Ramos (cell line): Measurements from ENCODE around the gene IKZF4.
"Not testable (repeated sequence)": the region's sequence is repeated elsewhere in the genome, so short reads cannot be mapped to it uniquely, and the experiment has no call there.

ENCODE experiments used
- in situ Hi-C: fragments of 300-500 bp; cut with MboI; formaldehyde crosslinking; loops from one replicate; pipeline ENCODE4 v1.14.3; 2022; ENCODE audit warnings: low sequenced_read_pairs; ENCODE audit not compliant: unreplicated experiment

The IKZF4 gene

GRCh38 chr12:56020423-56021184 lies at the start of gene IKZF4:
Gene IKZF4, plus strand, starts transcription at chr12:56021043. Its CDS starts 451 bp downstream, at chr12:56021494.
- in situ Hi-C loops = no loop called here

GRCh38 chr12:55972042-55972441 lies 48.8 kb upstream of the IKZF4 start:
- in situ Hi-C loops = no loop called here

- in situ Hi-C loops = no loop called here
These were observed 48.4 kb upstream of the IKZF4 start for GRCh38 chr12:55972456-55972855.

GRCh38 chr12:55972911-55973598 lies 47.8 kb upstream of the IKZF4 start:
- in situ Hi-C loops = no loop called here

- in situ Hi-C loops = no loop called here
These were observed 47.1 kb upstream of the IKZF4 start, which contains the start of gene RAB5B for GRCh38 chr12:55973599-55974307. Gene RAB5B, plus strand, starts transcription at chr12:55974078. Its CDS starts 12,883 bp downstream, at chr12:55986961.

GRCh38 chr12:55974308-55974730 lies 46.5 kb upstream of the IKZF4 start:
- in situ Hi-C loops = no loop called here

- in situ Hi-C loops = no loop called here
These were observed 42.5 kb upstream of the IKZF4 start for GRCh38 chr12:55978393-55978792.

GRCh38 chr12:55979069-55979468 lies 41.8 kb upstream of the IKZF4 start:
- in situ Hi-C loops = no loop called here

- in situ Hi-C loops = not testable (repeated sequence)
These were observed 39.0 kb upstream of the IKZF4 start for GRCh38 chr12:55981882-55982281.

- in situ Hi-C loops = no loop called here
These were observed 38.4 kb upstream of the IKZF4 start for GRCh38 chr12:55982319-55982936.

- in situ Hi-C loops = no loop called here
These were observed 37.5 kb upstream of the IKZF4 start for GRCh38 chr12:55983232-55983842.

GRCh38 chr12:55984861-55985260 lies 36.0 kb upstream of the IKZF4 start:
- in situ Hi-C loops = no loop called here

GRCh38 chr12:55985341-55985740 lies 35.5 kb upstream of the IKZF4 start:
- in situ Hi-C loops = no loop called here

GRCh38 chr12:55985976-55986375 lies 34.9 kb upstream of the IKZF4 start:
- in situ Hi-C loops = not testable (repeated sequence)

- in situ Hi-C loops = no loop called here
These were observed 29.7 kb upstream of the IKZF4 start for GRCh38 chr12:55991110-55991509.

- in situ Hi-C loops = no loop called here
These were observed 27.5 kb upstream of the IKZF4 start for GRCh38 chr12:55993230-55993853.

- in situ Hi-C loops = no loop called here
These were observed 25.5 kb upstream of the IKZF4 start for GRCh38 chr12:55995366-55995765.

- in situ Hi-C loops = no loop called here
These were observed 24.6 kb upstream of the IKZF4 start for GRCh38 chr12:55996201-55996714.

- in situ Hi-C loops = no loop called here
These were observed 23.9 kb upstream of the IKZF4 start, which contains the start of gene SUOX for GRCh38 chr12:55996715-55997534. Gene SUOX, plus strand, starts transcription at chr12:55997276. Its CDS starts 4,946 bp downstream, at chr12:56002222.
